Esophagus squamous epithelium (tissue), 5 donors: ENCODE data around the gene PRICKLE3. TPM values are rescaled to one million over a fixed set of nuclear protein-coding genes. Genes with fewer than 3 reads are reported as not detected.

ENCODE experiments used
- DNase-seq: peaks from one replicate; lab custom pipeline; 2025; lab: John Stamatoyannopoulos, UW
- H3K27ac ChIP-seq, 4 donors: fragments of 200-600 bp; sonication (generic); one replicate each; pipeline ENCODE4 v1.5.1; 2016 to 2019; ENCODE audit warnings: mild to moderate bottlenecking in 1 of 4
- H3K27me3 ChIP-seq, 4 donors: fragments of 200-600 bp; sonication (generic); 1 replicate in 3 of 4; 2 replicates in 1 of 4; pipeline versions ENCODE4 v1.5.1 to v1.6.0; 2017 to 2021; ENCODE audit warnings: antibody characterized with exemption in 1 of 4
- H3K36me3 ChIP-seq, 3 donors: fragments of 200-600 bp; sonication (generic); one replicate each; pipeline ENCODE4 v1.5.1; 2016 to 2019
- H3K4me1 ChIP-seq, 3 donors: fragments of 200-600 bp; sonication (generic); one replicate each; pipeline ENCODE4 v1.5.1; 2017 to 2019
- H3K4me3 ChIP-seq, 4 donors: fragments of 200-600 bp; sonication (generic); 1 replicate in 3 of 4; 2 replicates in 1 of 4; pipeline ENCODE4 v1.5.1; 2016 to 2019; ENCODE audit warnings: mild to moderate bottlenecking in 2 of 4, moderate library complexity in 1 of 4
- H3K9me3 ChIP-seq, 3 donors: fragments of 200-600 bp; sonication (generic); one replicate each; pipeline ENCODE4 v1.5.1; 2016 to 2019
- POLR2A ChIP-seq, 4 donors: fragments of 450-650 bp; IDR thresholded peaks; one replicate each; pipeline ENCODE4 v1.6.1; 2017; ENCODE audit warnings: antibody characterized with exemption in 4 of 4, mild to moderate bottlenecking in 4 of 4, moderate library complexity in 3 of 4
- WGBS, 2 donors: methylation state at CpG; one replicate each; pipeline ENCODE4 v1.1.5; 2018; 5-methylcytosine and 5-hydroxymethylcytosine counted together
- intact Hi-C: fragments of 100-400 bp; cut with DNase I; formaldehyde crosslinking; loops from one replicate; pipeline ENCODE4 v1.15.0; 2022
- total RNA-seq, 4 donors: library from RNA; depleted of rRNA; stranded (reverse); fragments of >200 nt; gene quantifications; one replicate each; pipeline ENCODE4 v1.1.0, GENCODE V29; 2016
- TF ChIP-seq, protein P1 (sequence below), 6 experiments: fragments of 450-650 bp in 4 of 6; fragments of 200-600 bp in 2 of 6; sonication (generic) in 2 of 6; IDR thresholded peaks; one replicate each; pipeline ENCODE4 v1.5.1; 2016 to 2019; ENCODE audit warnings: antibody characterized with exemption in 6 of 6, mild to moderate bottlenecking in 4 of 6, moderate library complexity in 4 of 6
- donor health status: DM: yes; HTN: yes; CAD: no.

PRICKLE3 gene
- total RNA-seq, 4 donors from 2014 or later: 15.7 to 33.8 (median 19.9) TPM

DNA sequence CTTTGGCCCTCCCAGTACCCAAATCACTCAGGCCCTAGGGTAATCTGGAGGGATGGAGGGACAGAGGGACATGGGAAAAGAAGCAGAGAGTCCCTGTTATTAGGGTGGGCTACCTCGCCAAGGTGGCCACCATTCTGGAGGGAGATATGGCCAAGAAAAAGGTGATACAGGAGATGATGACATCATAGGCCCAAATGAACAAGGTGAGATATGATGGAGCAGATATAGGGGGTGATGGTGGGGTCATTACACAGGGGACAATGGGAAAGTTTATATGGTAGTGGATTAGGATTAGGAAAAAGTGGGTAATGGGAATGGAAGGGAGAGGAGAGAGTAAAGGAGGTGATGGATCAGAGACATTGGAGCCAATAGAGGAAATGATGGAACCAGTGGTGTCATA lies 26.7 kb upstream of the PRICKLE3 start:
- Histone ChIP-seq H3K4me3 (no peak overlapping the region), H3K27ac (no peak overlapping the region), H3K27me3 (peaks cover 0 to 13% (median 0%) of the 10 kb centered on the region in 4 donors), H3K36me3 (no peaks in the 10 kb centered on the region), H3K9me3 (no peaks in the 10 kb centered on the region), H3K4me1 (no peaks in the 10 kb centered on the region)
- TF ChIP-seq, protein P1, sequence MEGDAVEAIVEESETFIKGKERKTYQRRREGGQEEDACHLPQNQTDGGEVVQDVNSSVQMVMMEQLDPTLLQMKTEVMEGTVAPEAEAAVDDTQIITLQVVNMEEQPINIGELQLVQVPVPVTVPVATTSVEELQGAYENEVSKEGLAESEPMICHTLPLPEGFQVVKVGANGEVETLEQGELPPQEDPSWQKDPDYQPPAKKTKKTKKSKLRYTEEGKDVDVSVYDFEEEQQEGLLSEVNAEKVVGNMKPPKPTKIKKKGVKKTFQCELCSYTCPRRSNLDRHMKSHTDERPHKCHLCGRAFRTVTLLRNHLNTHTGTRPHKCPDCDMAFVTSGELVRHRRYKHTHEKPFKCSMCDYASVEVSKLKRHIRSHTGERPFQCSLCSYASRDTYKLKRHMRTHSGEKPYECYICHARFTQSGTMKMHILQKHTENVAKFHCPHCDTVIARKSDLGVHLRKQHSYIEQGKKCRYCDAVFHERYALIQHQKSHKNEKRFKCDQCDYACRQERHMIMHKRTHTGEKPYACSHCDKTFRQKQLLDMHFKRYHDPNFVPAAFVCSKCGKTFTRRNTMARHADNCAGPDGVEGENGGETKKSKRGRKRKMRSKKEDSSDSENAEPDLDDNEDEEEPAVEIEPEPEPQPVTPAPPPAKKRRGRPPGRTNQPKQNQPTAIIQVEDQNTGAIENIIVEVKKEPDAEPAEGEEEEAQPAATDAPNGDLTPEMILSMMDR (IDR thresholded peaks at IDR 0.05): no peak
- no peak for TF ChIP-seq POLR2A (IDR thresholded peaks at IDR 0.05)
- no peak for DNase-seq
- 57 to 67% methylated on average over 1 of the region's 1 CpG for WGBS, 2 donors
- intact Hi-C loops: no loop called here

DNA sequence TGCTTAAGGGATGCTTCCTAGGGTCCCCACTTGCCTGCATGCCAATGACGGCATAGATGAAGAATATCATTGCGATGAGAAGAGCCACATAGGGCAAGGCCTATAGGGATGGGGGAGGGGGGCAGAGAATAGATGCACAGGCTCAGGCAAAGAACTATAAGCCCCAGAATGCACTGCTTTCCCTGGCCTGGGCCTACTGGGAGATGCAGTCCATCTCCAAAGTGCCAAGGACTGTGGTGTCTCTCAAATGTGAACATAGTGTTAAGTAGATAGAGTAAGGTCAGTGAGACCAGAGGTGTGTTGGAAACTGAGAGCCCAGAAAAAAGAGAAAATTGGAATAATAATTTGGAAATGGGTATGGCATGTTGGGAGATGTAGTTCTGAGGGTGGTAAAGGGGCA lies 26.0 kb upstream of the PRICKLE3 start:
- H3K27me3 ChIP-seq: peaks cover 0 to 13% (median 0%) of the 10 kb centered on the region in 4 donors
- H3K36me3 ChIP-seq: no peaks in the 10 kb centered on the region
- no peak for DNase-seq
- TF ChIP-seq, protein P1 (IDR thresholded peaks at IDR 0.05): no peak
- no peak for TF ChIP-seq POLR2A (IDR thresholded peaks at IDR 0.05)
- no peaks in the 10 kb centered on the region for H3K9me3 ChIP-seq
- intact Hi-C loops: no loop called here
- no peak overlapping the region for H3K4me3 ChIP-seq
- no peak overlapping the region for H3K27ac ChIP-seq
- no peaks in the 10 kb centered on the region for H3K4me1 ChIP-seq
- WGBS, 2 donors: 80% methylated on average over 1 of the region's 2 CpGs; no CpG with 5 or more reads in 1 of the 2 donors

DNA sequence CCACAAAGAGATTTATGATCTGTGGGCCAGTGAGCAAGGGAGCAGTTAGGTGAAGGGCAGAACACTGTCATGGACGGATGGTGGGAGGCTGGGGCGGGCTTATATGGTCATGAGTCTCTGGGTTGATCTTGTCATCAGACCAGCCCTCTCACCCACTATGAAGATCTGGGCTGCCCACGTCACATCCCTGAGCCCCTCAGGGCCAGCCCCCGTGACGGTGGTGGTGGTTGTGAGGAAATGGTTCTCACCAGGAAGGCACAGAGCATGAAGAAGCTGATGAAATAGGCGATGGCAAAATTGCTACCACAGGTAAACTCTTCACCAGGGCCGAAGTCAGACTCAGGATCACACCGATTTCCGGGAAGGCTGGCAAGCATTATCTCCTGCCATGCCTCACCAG lies 24.9 kb upstream of the PRICKLE3 start:
- TF ChIP-seq, protein P1 (IDR thresholded peaks at IDR 0.05): no peak
- no peak for TF ChIP-seq POLR2A (IDR thresholded peaks at IDR 0.05)
- WGBS, 2 donors: 88% methylated on average over 5 of the region's 9 CpGs; no CpG with 5 or more reads in 1 of the 2 donors
- Histone ChIP-seq H3K27ac (no peak overlapping the region), H3K4me1 (no peaks in the 10 kb centered on the region), H3K36me3 (no peaks in the 10 kb centered on the region), H3K4me3 (no peak overlapping the region), H3K9me3 (no peaks in the 10 kb centered on the region), H3K27me3 (peaks cover 0 to 13% (median 0%) of the 10 kb centered on the region in 4 donors)
- intact Hi-C loops: no loop called here
- no peak for DNase-seq

DNA sequence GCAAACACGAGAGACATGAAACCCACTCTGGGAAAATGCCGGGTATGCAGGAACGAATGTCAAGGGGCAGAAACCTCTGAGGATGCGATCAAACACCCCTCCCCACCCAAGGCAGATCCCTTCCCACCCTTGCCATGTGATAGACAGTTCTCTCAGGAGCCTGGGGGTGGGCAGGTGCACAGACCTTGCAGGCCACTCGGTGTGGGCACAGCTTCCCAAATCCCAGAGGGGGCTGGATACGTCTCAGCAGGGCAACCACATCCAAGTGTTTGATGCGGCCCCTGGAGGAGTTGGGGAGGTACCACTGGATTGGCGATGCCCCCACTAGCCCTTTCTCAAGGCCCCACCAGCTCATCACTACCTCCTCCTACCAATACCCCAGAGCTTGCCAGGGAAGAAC lies 24.2 kb upstream of the PRICKLE3 start:
- intact Hi-C loops: no loop called here
- TF ChIP-seq, protein P1 (IDR thresholded peaks at IDR 0.05): no peak
- TF ChIP-seq POLR2A (IDR thresholded peaks at IDR 0.05): no peak
- DNase-seq: no peak
- no peaks in the 10 kb centered on the region for H3K4me1 ChIP-seq
- H3K36me3 ChIP-seq: no peaks in the 10 kb centered on the region
- WGBS, 2 donors: 70 to 79% methylated on average over 2 to 3 of the region's 8 CpGs
- H3K9me3 ChIP-seq: no peaks in the 10 kb centered on the region
- peaks cover 0 to 13% (median 0%) of the 10 kb centered on the region in 4 donors for H3K27me3 ChIP-seq
- no peak overlapping the region for H3K27ac ChIP-seq
- no peak overlapping the region for H3K4me3 ChIP-seq

DNA sequence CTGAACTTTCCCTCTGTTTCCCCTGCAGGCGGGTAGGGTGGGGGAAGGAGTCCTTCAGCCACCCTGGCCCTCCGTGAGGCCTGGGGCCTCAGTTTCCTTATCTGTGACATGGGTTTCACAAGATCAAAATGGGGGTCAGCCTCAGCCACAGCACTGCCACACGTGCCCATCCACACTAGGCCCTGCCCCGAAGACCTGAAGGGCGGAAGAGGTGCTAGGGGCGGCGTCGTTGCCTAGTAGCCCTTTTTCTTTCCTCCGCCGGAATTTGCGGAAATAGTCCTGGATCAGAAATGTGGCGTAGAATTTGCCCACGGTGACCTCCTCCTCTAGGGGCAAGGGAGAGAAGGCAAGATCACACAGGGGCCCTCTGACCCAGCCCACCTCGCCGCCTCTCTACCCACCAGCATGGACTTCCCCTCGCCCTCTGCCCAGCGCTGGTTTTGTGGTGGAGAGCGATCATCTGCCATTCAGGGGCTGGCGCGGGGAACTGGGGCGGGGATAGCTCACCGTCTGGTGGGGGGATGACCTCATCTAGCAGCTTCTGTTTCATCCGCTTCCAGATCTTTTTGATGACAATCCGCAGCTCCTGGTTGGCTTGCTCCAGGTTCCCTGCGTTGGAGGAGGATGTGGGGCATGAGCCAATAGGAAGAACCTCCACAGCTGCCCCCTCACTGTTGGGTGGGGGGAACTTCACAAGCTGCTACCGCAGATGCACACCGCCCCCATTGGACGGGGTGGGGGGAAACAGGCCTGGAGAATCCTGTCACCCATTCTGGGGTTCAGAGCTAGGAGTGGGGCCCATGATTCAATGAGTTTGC lies 23.5 kb upstream of the PRICKLE3 start:
- no peak overlapping the region for H3K4me3 ChIP-seq
- H3K9me3 ChIP-seq: no peaks in the 10 kb centered on the region
- TF ChIP-seq, protein P1 (IDR thresholded peaks at IDR 0.05): no peak
- no peak for TF ChIP-seq POLR2A (IDR thresholded peaks at IDR 0.05)
- WGBS, 2 donors: 9 to 30% methylated on average over 2 to 7 of the region's 28 CpGs
- H3K27ac ChIP-seq: no peak overlapping the region
- H3K36me3 ChIP-seq: no peaks in the 10 kb centered on the region
- no peaks in the 10 kb centered on the region for H3K4me1 ChIP-seq
- intact Hi-C loops: no loop called here
- DNase-seq: no peak
- H3K27me3 ChIP-seq: peaks cover 0 to 13% (median 0%) of the 10 kb centered on the region in 4 donors
